ENCODE measurements around the gene LCP1. TPM values are rescaled to one million over a fixed set of nuclear protein-coding genes. Genes with fewer than 3 reads are reported as not detected.

Gene LCP1
- total RNA-seq, 1 donor from 2014 or later: 758 TPM

DNA sequence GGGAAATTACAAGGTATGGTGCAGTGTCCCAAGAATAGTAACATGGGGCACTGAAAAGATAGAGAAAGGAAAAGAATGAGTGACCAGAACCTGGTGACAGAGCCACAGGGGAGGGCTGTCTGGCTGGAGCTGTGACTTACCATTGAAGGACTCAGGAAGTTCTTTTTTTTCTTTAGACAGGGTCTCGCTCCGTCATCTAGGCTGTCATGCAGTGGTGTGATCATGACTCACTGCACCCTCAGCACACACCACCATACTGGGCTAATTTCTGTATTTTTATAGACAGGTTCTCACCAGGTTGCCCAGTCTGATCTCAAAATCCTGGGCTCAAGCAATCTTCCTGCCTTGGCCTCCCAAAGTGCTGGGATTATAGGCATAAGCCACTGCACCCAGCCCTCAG, 68.4 kb downstream of the LCP1 start:
- Mint-ChIP-seq H3K4me3 (no peak overlapping the region), H3K27ac (no peak overlapping the region), H3K27me3 (peaks cover 48% of the 10 kb centered on the region), H3K9me3 (no peaks in the 10 kb centered on the region), H3K4me1 (peaks cover 2% of the 10 kb centered on the region), H3K36me3 (ENCODE audit: low read depth) (no peaks in the 10 kb centered on the region)
- intact Hi-C loops (cut with micrococcal nuclease): no loop called here
- peak; percentile 25 for DNase-seq

DNA sequence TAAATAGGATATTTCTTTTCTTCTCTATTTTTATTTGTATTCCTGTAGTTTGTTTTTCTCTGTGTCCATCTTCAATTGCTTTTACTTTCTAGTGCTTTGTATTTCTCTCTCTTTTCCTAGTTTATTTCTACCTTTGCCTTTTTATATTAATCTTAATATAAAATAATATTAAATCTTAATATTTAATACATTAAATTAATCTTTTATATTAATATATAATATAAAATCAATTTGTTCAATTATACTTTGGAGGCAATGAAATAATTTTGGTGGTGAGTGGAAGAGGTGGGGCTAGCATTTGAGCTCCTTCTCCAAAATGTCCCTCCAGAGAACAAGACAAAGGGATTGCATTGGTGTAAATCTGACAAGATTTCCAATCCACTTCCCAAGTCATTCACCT, 70.8 kb downstream of the LCP1 start:
- no peaks in the 10 kb centered on the region for H3K36me3 Mint-ChIP-seq (ENCODE audit: low read depth)
- no peak overlapping the region for H3K4me3 Mint-ChIP-seq
- intact Hi-C loops (cut with micrococcal nuclease): no loop called here
- peaks cover 39% of the 10 kb centered on the region for H3K27me3 Mint-ChIP-seq
- no peak for DNase-seq
- H3K9me3 Mint-ChIP-seq: no peaks in the 10 kb centered on the region
- no peak overlapping the region for H3K27ac Mint-ChIP-seq
- peaks cover 9% of the 10 kb centered on the region for H3K4me1 Mint-ChIP-seq

DNA sequence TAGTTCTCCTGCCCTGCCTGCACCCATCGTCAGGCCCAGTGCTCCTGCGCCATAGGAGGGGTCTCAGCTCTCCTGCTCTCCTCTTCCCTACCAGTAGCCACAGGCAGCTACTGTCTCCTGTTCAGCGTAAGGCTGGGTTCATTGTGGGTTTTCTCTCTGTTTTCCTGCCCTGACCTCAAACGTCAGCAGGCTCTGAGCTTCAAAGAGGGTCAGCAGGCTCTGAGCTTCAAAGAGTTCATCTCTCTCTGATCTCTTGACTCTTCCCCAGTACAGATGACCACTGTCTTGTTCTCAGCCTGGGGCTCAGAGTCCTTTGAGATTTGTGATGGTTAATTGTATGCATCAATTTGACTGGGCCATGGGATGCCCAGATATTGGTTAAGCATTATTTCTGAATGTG, 72.5 kb downstream of the LCP1 start:
- intact Hi-C loops (cut with micrococcal nuclease): no loop called here
- Mint-ChIP-seq H3K27me3 (peaks cover 39% of the 10 kb centered on the region), H3K27ac (no peak overlapping the region)

DNA sequence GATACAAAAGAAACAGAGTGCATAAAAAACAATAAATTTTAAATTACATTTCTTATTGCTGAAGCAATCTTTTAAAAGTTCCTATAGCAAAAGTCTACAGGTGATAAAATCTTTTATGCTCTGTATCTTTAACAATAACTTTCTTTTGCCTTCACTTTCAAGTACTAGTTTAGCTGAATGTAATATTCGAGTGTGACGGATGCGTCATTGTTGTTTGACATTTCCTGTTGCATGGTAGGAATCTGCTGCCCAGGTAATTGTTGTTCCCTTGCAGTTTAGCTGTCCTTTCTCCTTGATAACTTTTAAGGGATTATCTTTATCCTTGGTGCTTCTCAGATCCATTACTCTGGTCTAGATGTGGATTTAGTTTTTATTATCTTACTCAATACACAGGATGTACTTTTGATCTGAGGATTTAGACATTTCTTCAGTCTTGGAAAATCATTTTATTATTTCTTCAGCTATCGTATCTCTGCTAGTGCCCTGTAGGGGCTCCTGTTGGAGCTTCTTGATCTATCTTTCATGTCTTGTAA, 75.1 kb downstream of the LCP1 start:
- Mint-ChIP-seq H3K36me3 (ENCODE audit: low read depth) (no peaks in the 10 kb centered on the region), H3K9me3 (no peaks in the 10 kb centered on the region), H3K27ac (no peak overlapping the region), H3K4me1 (peaks cover 9% of the 10 kb centered on the region), H3K27me3 (peaks cover 29% of the 10 kb centered on the region), H3K4me3 (no peak overlapping the region)
- intact Hi-C loops (cut with micrococcal nuclease): no loop called here
- DNase-seq: no peak

More for the DNA sequence above, 72.5 kb downstream of the LCP1 start:
- DNase-seq: peak; percentile 48
- no peaks in the 10 kb centered on the region for H3K9me3 Mint-ChIP-seq
- peaks cover 9% of the 10 kb centered on the region for H3K4me1 Mint-ChIP-seq
- H3K36me3 Mint-ChIP-seq (ENCODE audit: low read depth): no peaks in the 10 kb centered on the region
- no peak overlapping the region for H3K4me3 Mint-ChIP-seq

DNA sequence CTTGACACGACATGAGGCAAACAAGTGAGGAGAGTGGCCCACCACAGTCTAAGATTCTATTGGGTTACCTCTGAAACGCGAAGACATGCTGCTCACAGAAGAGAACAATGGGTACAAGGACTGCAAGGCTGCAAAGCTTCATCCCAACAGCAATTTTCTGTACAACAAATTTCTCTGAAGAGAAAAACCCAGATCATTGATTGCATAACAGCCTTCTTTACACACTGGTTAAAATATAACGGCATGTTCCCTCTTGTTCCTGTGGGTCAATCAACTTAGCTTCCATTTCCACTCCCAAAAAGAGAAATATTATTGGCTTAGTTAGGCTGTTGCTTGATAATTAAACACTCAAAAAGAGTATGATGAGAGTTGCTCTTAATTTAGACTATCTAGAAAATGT, 77.1 kb downstream of the LCP1 start, which contains the start of gene CPB2:
TSS of gene CPB2 (minus strand) at position 166 of the 400 bp plus-strand sequence. CDS start at position 142, 24 bp downstream.
- intact Hi-C loops (cut with micrococcal nuclease): no loop called here
- H3K4me1 Mint-ChIP-seq: peaks cover 9% of the 10 kb centered on the region
- no peak within 1 kb of the TSS for H3K4me3 Mint-ChIP-seq
- DNase-seq: peak; percentile 26
- H3K27me3 Mint-ChIP-seq: peaks cover 22% of the 10 kb centered on the region
- H3K9me3 Mint-ChIP-seq: no peaks in the 10 kb centered on the region
- no peak within 1 kb of the TSS for H3K27ac Mint-ChIP-seq
- H3K36me3 Mint-ChIP-seq (ENCODE audit: low read depth): no peaks in the 10 kb centered on the region

DNA sequence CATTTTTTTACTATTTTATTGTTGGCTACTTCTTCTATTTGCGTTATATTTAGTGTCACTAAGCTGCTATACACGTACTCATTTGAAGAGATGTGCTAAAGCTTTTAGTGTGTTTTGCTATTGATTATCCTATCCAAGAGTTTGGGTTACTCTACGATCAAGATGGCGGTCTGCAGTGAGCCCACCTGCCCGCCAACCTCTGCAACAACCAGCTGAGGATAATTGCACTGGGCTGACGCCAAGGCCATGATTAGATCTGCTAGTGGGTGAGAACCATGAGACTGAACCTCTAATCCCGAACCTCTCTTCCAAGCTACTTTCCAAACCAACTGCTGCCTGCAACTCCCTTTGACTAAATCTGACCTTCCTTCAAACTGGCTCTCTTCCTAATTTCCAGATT, 78.9 kb downstream of the LCP1 start:
- Mint-ChIP-seq H3K4me1 (peaks cover 7% of the 10 kb centered on the region), H3K9me3 (no peaks in the 10 kb centered on the region), H3K27ac (no peak overlapping the region), H3K4me3 (no peak overlapping the region), H3K36me3 (ENCODE audit: low read depth) (no peaks in the 10 kb centered on the region), H3K27me3 (peaks cover 12% of the 10 kb centered on the region)
- DNase-seq: peak; percentile 40
- intact Hi-C loops (cut with micrococcal nuclease): no loop called here

DNA sequence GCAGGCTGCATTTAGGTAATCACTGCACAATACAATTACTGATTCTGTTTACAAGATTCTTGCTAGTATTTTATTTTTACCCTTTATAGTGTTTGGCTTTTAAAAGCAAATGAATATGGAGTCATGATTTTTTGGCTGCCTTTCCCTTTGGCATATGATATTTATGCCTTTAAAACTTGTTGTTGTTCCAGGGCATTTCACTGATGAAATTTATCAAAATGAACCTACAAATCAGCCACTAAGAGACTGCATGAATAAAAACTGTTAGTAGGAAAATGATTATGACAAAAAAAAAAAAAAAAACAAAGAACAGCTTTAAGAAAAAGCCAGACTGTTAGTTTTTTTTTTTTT, 79.7 kb downstream of the LCP1 start:
- no peaks in the 10 kb centered on the region for H3K36me3 Mint-ChIP-seq (ENCODE audit: low read depth)
- peaks cover 8% of the 10 kb centered on the region for H3K27me3 Mint-ChIP-seq
- no peak overlapping the region for H3K4me3 Mint-ChIP-seq
- no peak overlapping the region for H3K27ac Mint-ChIP-seq
- peaks cover 4% of the 10 kb centered on the region for H3K4me1 Mint-ChIP-seq
- no peaks in the 10 kb centered on the region for H3K9me3 Mint-ChIP-seq
- intact Hi-C loops (cut with micrococcal nuclease): no loop called here
- DNase-seq: no peak

DNA sequence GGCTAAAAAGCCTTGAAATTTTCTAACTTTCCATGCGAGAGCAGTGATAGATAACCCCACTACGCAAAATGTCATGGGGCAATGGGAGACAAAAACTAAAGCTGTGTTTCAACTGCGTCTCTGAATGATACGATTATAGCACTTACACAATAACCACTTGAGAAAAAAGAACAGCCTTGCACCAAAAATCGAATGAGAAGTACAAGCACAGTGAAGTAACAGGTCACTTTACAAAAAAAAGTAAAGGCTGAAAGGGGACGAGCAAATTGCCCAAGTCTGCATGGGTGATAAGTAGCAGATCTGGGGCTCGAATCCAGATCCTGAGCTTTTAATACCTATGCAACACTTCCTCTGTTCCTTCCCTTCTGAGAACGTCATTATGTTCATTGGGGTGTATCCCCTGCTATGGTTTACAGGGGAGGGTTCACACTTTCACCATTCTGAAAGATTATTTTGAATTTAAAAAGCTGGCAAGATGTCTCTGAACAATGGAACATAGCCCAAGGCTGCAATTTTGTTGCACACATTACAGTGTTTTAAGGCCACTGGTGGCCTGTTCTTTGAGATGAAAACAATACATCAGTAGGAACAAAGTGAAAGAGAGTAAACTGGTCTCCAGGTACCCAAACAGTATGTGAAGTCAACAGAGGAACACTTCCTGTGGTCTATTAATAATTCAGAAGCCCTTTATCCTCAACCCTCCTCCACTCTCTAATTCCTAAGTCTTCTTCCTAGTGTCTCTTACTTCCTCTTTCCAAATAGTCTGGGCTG, 80.3 kb downstream of the LCP1 start:
- H3K27me3 Mint-ChIP-seq: peaks cover 8% of the 10 kb centered on the region
- DNase-seq: no peak
- no peak overlapping the region for H3K27ac Mint-ChIP-seq
- intact Hi-C loops (cut with micrococcal nuclease): no loop called here
- H3K4me1 Mint-ChIP-seq: no peaks in the 10 kb centered on the region
- no peaks in the 10 kb centered on the region for H3K9me3 Mint-ChIP-seq
- no peaks in the 10 kb centered on the region for H3K36me3 Mint-ChIP-seq (ENCODE audit: low read depth)
- H3K4me3 Mint-ChIP-seq: no peak overlapping the region

DNA sequence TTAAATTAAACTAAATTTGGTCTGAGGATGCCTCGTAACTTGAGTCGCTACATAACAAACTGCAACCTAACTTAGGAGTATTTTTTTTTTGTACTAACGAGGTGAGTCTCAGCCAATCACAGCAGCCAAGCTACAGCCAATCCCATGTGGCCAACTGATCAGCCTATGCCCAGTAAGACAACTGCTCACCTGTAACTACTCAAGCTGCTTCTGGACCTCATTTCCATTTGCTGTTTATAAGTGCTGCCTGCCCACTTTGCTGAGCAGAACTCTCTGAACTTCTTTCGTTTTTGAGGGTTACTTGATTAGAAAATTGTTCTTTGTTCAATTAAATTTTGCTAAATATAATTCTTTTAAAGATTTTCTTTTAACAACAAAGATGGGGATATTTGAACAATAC, 81.0 kb downstream of the LCP1 start:
- intact Hi-C loops (cut with micrococcal nuclease): no loop called here
- Mint-ChIP-seq H3K4me1 (no peaks in the 10 kb centered on the region), H3K4me3 (no peak overlapping the region), H3K36me3 (ENCODE audit: low read depth) (no peaks in the 10 kb centered on the region), H3K9me3 (no peaks in the 10 kb centered on the region), H3K27me3 (peaks cover 10% of the 10 kb centered on the region), H3K27ac (no peak overlapping the region)
- no peak for DNase-seq

DNA sequence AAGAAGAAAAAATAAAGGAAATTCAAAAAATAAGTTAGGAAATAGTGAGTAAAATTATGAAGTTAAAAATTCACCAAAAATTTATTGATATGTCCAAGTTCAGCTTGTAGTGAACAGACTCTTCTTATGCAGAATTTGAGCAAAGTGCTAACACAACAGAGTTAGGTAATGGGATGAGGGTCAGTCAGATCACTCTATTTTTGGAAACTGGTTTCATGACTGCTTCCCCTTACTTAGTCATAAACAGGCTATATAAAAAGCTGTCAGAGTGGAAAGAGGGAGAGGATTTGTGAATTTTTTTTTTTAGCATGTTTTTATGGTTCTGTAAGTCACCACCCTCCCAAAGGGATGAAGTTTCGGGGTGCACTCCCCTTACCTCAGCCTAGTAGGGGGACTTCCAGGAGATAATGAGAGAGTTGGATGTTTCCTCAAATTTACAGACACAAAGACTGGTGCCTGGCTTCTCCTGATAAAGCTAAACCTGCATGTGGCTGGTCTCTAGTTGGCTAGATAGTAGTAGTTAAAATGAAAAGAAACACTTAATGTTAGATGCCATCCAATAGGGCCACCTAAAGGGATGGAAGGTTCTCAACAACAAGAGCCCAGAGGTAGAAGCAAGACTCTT, 81.7 kb downstream of the LCP1 start:
- intact Hi-C loops (cut with micrococcal nuclease): no loop called here
- Mint-ChIP-seq H3K27me3 (peaks cover 9% of the 10 kb centered on the region), H3K36me3 (ENCODE audit: low read depth) (no peaks in the 10 kb centered on the region), H3K9me3 (no peaks in the 10 kb centered on the region), H3K27ac (no peak overlapping the region), H3K4me1 (no peaks in the 10 kb centered on the region), H3K4me3 (no peak overlapping the region)
- DNase-seq: no peak

DNA sequence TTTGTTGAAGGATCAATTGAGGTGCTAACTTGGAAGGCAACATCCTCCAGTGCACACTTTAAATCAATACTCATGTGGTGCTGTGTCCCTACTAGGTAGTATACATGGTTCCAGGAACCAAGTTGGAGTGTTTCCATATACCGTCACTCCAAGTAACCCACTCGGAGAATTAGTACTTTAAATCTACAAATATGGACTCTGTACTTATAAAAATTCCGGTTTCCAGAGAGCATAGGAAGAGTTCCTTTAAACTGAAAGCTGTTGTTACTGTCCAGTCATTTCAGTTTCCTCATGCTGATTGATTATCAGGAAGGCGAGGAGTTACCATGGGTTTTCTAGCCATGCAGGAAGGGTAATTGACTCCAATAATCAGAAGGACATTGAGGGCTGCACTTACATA, 84.3 kb downstream of the LCP1 start:
- intact Hi-C loops (cut with micrococcal nuclease): no loop called here
- no peaks in the 10 kb centered on the region for H3K4me1 Mint-ChIP-seq
- no peaks in the 10 kb centered on the region for H3K9me3 Mint-ChIP-seq
- no peak for DNase-seq
- peaks cover 7% of the 10 kb centered on the region for H3K27me3 Mint-ChIP-seq
- no peaks in the 10 kb centered on the region for H3K36me3 Mint-ChIP-seq (ENCODE audit: low read depth)
- no peak overlapping the region for H3K4me3 Mint-ChIP-seq
- no peak overlapping the region for H3K27ac Mint-ChIP-seq

DNA sequence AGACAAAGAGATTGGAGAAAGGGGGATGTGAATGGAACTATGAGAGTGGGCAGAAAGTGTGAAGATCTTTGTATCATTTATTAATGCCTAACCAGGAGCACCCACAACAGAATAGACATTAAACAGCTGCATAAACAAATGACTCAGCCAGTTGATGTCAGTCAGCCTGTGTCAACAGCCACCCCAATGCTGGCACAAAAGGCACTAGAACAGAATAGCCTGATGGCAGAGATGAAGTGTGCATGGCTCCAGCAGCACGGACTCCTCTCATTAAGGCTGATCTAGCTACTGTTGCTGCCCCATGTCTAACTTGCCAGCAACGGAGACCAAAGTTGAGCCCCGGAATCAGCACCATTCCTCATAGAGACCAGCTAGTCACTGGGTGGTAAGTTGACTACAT, 85.0 kb downstream of the LCP1 start:
- intact Hi-C loops (cut with micrococcal nuclease): no loop called here

DNA sequence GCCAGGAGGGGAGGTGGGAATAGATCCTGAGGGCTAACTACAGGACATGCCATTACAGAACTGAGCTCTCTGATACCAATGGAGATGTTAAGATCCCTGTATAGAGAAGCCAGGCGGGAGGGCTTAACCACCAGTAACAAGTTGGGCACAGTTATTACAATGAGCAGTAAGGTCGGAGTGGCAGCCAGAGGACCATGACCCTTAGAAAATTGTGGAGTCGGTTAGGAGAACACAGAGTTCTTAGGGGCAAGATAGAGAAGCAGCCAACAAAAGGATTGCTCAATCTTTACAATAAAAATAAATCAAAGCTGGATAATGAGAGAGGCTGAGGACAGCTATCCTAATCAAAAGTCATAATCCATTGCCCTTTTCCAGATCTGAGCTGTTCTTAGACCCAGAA, 87.5 kb downstream of the LCP1 start:
- intact Hi-C loops (cut with micrococcal nuclease): no loop called here
- Mint-ChIP-seq H3K27ac (no peak overlapping the region), H3K27me3 (peaks cover 15% of the 10 kb centered on the region), H3K4me3 (no peak overlapping the region), H3K4me1 (no peaks in the 10 kb centered on the region), H3K9me3 (no peaks in the 10 kb centered on the region), H3K36me3 (ENCODE audit: low read depth) (no peaks in the 10 kb centered on the region)
- DNase-seq: no peak

More for the DNA sequence above, 85.0 kb downstream of the LCP1 start:
- no peak overlapping the region for H3K27ac Mint-ChIP-seq
- H3K9me3 Mint-ChIP-seq: no peaks in the 10 kb centered on the region
- H3K4me1 Mint-ChIP-seq: no peaks in the 10 kb centered on the region
- H3K36me3 Mint-ChIP-seq (ENCODE audit: low read depth): no peaks in the 10 kb centered on the region
- no peak overlapping the region for H3K4me3 Mint-ChIP-seq
- H3K27me3 Mint-ChIP-seq: peaks cover 11% of the 10 kb centered on the region
- no peak for DNase-seq

DNA sequence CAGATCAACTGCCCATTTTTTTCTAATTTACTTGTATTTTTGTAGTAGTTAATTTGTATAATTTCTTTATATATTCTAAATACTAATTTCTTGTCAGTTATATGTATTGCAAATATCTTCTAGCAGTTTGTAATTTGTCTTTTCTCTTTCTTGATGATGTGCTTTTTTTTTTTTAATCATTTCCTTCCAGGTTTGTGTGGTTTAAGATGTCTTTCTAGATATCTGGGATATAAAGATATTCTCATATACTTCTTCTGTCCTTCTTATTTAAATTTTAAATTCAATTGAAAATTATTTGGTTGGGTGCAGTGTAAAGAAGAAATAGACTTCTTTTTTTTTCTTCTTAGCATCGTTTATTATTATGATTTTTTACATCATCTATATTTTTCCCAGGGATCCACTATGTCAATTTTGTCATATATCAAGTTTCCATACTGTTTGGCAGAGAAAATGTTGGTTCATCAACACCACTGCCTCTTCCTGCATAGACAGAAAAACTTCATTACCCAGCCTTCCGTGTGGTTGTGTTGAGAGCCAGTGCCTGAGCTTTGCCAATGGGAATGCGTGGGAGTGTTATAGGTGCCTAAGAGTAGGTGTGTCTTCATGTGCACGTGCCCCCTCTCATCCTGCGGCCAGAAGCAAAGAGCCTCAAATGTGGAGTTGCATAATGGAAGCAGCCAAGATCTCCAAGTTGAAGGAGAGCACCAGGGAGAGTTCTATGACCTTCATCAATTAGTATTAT, 93.0 kb downstream of the LCP1 start:
- Mint-ChIP-seq H3K27ac (no peak overlapping the region), H3K9me3 (no peaks in the 10 kb centered on the region), H3K4me1 (peaks cover 2% of the 10 kb centered on the region), H3K4me3 (no peak overlapping the region), H3K36me3 (ENCODE audit: low read depth) (no peaks in the 10 kb centered on the region), H3K27me3 (peaks cover 14% of the 10 kb centered on the region)
- intact Hi-C loops (cut with micrococcal nuclease): no loop called here
- DNase-seq: no peak
